ENCODE data around the gene SDR39U1.

The SDR39U1 gene

GRCh38 chr14:24406416-24406815 lies 36.2 kb downstream of the SDR39U1 start:
- no peak for TF ChIP-seq CTCF (IDR thresholded peaks at IDR 0.05; ENCODE audit: borderline replicate concordance, insufficient read depth, low read depth, low read length)
- H3K4me3 ChIP-seq (ENCODE audit: low read depth, low read length) = no peak overlapping the region

GRCh38 chr14:24404814-24405213 lies 37.8 kb downstream of the SDR39U1 start:
- no peak overlapping the region for H3K4me3 ChIP-seq (ENCODE audit: low read depth, low read length)
- no peak for TF ChIP-seq CTCF (IDR thresholded peaks at IDR 0.05; ENCODE audit: borderline replicate concordance, insufficient read depth, low read depth, low read length)

GRCh38 chr14:24403294-24403998 lies 39.1 kb downstream of the SDR39U1 start:
- no peak overlapping the region for H3K4me3 ChIP-seq (ENCODE audit: low read depth, low read length)
- TF ChIP-seq CTCF (IDR thresholded peaks at IDR 0.05; ENCODE audit: borderline replicate concordance, insufficient read depth, low read depth, low read length) = no peak

GRCh38 chr14:24401810-24402702 lies 40.5 kb downstream of the SDR39U1 start:
- no peak for TF ChIP-seq CTCF (IDR thresholded peaks at IDR 0.05; ENCODE audit: borderline replicate concordance, insufficient read depth, low read depth, low read length)
- H3K4me3 ChIP-seq (ENCODE audit: low read depth, low read length) = no peak overlapping the region

- no peak for TF ChIP-seq CTCF (IDR thresholded peaks at IDR 0.05; ENCODE audit: borderline replicate concordance, insufficient read depth, low read depth, low read length)
- H3K4me3 ChIP-seq (ENCODE audit: low read depth, low read length) = no peak overlapping the region
Measured at GRCh38 chr14:24399999-24400718, 42.4 kb downstream of the SDR39U1 start.

GRCh38 chr14:24399447-24399822 lies 43.1 kb downstream of the SDR39U1 start:
- no peak overlapping the region for H3K4me3 ChIP-seq (ENCODE audit: low read depth, low read length)

More at GRCh38 chr14:24399447-24399822, 43.1 kb downstream of the SDR39U1 start:
- no peak for TF ChIP-seq CTCF (IDR thresholded peaks at IDR 0.05; ENCODE audit: borderline replicate concordance, insufficient read depth, low read depth, low read length)

Data from GM12875 (cell line).